Mucosa of rectum (tissue), 2 donors: ENCODE results near the gene FASTKD2.

Experiments
- H3K27ac ChIP-seq, 2 donors: one replicate each; pipeline ENCODE4 v1.7.0; 2013; ENCODE audit warnings: inconsistent platforms in 2 of 2, low read depth in 2 of 2, low read length in 2 of 2
- H3K27me3 ChIP-seq, 2 donors: one replicate each; pipeline ENCODE4 v1.7.0; 2013; ENCODE audit warnings: low read length in 2 of 2; ENCODE audit not compliant: control insufficient read depth in 2 of 2, insufficient read depth in 2 of 2
- H3K36me3 ChIP-seq, 2 donors: one replicate each; pipeline ENCODE4 v1.7.0; 2013; ENCODE audit warnings: low read length in 2 of 2; ENCODE audit not compliant: control insufficient read depth in 2 of 2, insufficient read depth in 2 of 2
- H3K4me1 ChIP-seq, 2 donors: one replicate each; pipeline ENCODE4 v1.7.0; 2013; ENCODE audit warnings: low read length in 2 of 2, mild to moderate bottlenecking in 1 of 2; ENCODE audit not compliant: control insufficient read depth in 2 of 2, insufficient read depth in 2 of 2
- H3K4me3 ChIP-seq, 2 donors: one replicate each; pipeline ENCODE4 v1.7.0; 2013; ENCODE audit warnings: low read length in 2 of 2
- H3K9ac ChIP-seq, 2 donors: one replicate each; pipeline ENCODE4 v1.7.0; 2013; ENCODE audit warnings: low read length in 2 of 2, low read depth in 1 of 2, mild to moderate bottlenecking in 1 of 2
- H3K9me3 ChIP-seq, 2 donors: one replicate each; pipeline ENCODE4 v1.7.0; 2013; ENCODE audit warnings: low read length in 2 of 2; ENCODE audit not compliant: control insufficient read depth in 2 of 2
- donor health status: healthy.
- donor health status: Normal muscosa, but diverticular disease.

Gene FASTKD2

DNA sequence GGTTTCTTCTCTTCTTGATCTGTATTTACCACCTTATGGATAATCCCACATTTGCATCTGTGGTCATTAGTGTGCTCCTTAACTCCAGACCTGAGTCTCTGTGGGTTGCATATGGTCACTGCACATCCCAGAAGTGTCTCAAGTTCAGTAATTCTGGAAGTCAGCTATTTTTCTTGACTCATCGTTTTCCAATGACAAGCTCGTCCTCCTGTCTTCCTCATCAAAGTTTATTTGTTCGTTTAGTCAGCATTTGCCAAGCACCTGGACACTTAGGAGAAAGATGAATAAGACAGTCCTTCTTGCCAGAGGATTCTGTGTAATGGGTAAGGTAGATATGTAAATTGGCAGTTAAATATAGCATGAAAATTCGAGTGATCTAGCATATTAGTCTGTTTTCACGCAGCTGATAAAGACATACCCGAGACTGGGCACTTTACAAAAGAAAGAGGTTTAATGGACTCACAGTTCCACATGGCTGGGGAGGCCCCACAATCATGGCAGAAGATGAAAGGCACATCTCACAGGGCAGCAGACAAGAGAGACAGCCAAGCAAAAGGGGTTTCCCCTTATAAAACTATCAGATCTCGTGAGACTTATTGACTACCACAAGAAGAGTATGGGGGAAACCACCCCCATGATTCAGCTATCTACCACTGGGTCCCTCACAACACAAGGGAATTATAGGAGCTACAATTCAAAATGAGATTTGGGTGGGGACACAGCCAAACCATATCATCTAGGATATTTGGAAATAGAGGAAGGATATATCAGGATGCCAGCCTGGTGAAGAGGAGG, 19.4 kb downstream of the FASTKD2 start:
- no peaks in the 10 kb centered on the region for H3K27me3 ChIP-seq
- H3K36me3 ChIP-seq: peaks cover 42 to 61% of the 10 kb centered on the region in 2 donors
- no peak overlapping the region for H3K4me3 ChIP-seq
- no peak overlapping the region for H3K9ac ChIP-seq
- no peaks in the 10 kb centered on the region for H3K9me3 ChIP-seq
- no peaks in the 10 kb centered on the region for H3K4me1 ChIP-seq
- no peak overlapping the region for H3K27ac ChIP-seq

DNA sequence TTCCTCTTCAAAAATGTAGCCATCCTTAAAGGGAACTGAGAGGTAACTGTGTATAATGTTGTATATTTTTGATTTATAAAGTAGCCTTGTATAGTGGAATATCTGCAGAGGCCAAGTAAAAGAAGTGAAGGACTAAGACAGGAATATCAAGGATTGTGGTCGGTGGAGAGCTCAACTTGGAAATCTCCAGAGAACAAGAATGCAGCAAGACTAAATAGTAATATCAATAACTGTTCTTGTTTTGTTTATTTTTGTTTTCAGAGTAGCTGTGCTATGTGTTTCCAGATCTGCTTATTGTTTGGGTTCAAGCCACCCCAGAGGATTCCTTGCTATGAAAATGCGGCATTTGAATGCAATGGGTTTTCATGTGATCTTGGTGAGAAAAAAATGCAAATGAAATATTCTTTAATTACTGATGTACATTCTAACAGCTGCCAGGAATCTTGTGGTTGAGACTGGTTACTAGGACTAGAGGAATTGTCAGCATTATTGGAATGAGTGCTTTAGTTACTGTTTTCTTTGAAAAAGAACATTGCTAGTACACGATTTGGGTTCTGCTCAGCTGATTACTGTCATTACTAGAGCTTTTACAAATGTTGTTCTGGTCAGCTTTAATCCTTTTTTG, 25.0 kb downstream of the FASTKD2 start:
- H3K9me3 ChIP-seq: no peaks in the 10 kb centered on the region
- peaks cover 35 to 59% of the 10 kb centered on the region in 2 donors for H3K36me3 ChIP-seq
- H3K4me3 ChIP-seq: no peak overlapping the region
- H3K9ac ChIP-seq: no peak overlapping the region
- H3K27ac ChIP-seq: no peak overlapping the region
- no peaks in the 10 kb centered on the region for H3K4me1 ChIP-seq
- H3K27me3 ChIP-seq: no peaks in the 10 kb centered on the region

DNA sequence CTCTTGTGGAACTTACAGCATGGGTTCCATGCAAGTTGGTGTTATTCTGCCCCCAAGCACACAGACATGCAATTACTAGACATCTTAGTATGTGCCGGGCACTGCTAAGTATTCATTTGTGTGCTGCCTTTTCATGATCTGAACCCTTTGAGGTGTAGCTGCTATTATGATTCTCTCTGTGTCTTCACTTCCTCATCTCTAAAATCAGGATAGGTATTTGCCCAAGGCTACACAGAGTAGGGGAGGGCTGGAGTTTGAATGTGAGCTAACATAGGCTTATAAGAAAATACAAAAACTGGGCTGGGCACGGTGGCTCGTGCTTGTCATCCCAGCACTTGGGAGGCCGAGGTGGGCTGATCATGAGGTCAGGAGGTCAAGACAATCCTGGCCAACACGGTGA, 27.2 kb downstream of the FASTKD2 start:
- Histone ChIP-seq H3K36me3 (peaks cover 31 to 46% of the 10 kb centered on the region in 2 donors), H3K27ac (no peak overlapping the region), H3K9ac (no peak overlapping the region), H3K4me1 (no peaks in the 10 kb centered on the region), H3K27me3 (no peaks in the 10 kb centered on the region), H3K9me3 (no peaks in the 10 kb centered on the region), H3K4me3 (no peak overlapping the region)

DNA sequence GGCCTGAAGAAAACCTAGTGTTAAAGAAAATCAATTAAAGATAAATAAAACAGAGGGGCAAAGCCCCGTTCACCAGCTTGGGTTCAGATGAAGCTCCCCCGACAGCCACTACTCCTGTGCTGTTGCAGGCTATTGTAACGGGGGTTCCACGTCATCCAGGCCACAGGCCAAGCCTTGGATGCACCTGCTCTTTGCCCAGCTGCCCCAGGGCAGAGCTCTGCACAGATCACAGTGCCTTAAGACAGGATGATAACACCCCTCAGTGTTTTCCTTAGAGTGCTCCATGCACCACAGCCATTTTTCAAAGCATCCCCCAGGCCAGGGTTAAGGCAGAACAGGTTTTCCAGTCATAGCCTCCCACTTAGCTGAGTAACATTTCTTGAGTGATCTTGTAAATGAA, 32.0 kb downstream of the FASTKD2 start:
- Histone ChIP-seq H3K27me3 (no peaks in the 10 kb centered on the region), H3K36me3 (peaks cover 7 to 9% of the 10 kb centered on the region in 2 donors), H3K4me1 (peaks cover 0 to 3% of the 10 kb centered on the region in 2 donors), H3K27ac (no peak overlapping the region), H3K9ac (no peak overlapping the region), H3K9me3 (no peaks in the 10 kb centered on the region), H3K4me3 (no peak overlapping the region)

DNA sequence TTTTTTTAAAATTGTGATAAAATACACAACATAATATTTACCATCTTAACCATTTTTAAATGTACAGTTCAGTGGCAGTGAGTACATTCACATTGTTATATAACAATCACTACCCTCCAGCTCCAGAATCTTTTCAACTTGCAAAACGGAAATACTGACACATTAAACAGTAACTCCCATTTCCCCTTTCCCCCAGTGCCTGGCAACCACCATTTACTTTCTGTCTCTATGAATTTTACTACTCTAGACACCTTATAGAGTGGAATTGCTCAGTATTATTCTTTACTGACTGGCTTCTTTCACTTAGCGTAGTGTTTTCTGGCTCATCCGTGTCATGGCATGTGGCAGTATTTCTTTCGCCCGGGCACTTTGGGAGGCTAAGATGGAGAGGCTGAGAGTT, 32.6 kb downstream of the FASTKD2 start:
- Histone ChIP-seq H3K9ac (no peak overlapping the region), H3K36me3 (peaks cover 5 to 7% of the 10 kb centered on the region in 2 donors), H3K4me1 (peaks cover 0 to 3% of the 10 kb centered on the region in 2 donors), H3K27me3 (no peaks in the 10 kb centered on the region), H3K4me3 (no peak overlapping the region), H3K27ac (no peak overlapping the region), H3K9me3 (no peaks in the 10 kb centered on the region)

DNA sequence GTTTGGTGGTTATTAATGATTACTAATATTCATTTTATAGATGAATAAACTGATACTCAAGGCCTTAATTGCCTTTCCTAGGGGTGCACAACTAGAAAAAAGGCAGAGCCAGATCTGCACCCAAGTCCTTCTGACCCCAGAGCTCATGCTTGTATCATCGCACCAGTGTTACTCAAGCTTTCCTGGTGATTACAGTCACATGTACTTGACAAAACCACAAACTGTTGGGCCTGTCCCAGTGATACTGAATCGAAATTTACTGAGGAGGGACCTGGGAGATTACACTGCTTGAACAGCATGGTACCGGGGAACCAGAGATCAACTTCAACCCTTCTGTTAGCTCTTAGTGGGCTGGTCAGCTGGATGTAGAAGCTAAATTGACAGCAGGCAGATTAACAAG, 33.7 kb downstream of the FASTKD2 start:
- Histone ChIP-seq H3K9me3 (no peaks in the 10 kb centered on the region), H3K27me3 (no peaks in the 10 kb centered on the region), H3K4me3 (no peak overlapping the region), H3K9ac (no peak overlapping the region), H3K4me1 (peaks cover 0 to 3% of the 10 kb centered on the region in 2 donors), H3K27ac (no peak overlapping the region), H3K36me3 (peaks cover 2 to 7% of the 10 kb centered on the region in 2 donors)

DNA sequence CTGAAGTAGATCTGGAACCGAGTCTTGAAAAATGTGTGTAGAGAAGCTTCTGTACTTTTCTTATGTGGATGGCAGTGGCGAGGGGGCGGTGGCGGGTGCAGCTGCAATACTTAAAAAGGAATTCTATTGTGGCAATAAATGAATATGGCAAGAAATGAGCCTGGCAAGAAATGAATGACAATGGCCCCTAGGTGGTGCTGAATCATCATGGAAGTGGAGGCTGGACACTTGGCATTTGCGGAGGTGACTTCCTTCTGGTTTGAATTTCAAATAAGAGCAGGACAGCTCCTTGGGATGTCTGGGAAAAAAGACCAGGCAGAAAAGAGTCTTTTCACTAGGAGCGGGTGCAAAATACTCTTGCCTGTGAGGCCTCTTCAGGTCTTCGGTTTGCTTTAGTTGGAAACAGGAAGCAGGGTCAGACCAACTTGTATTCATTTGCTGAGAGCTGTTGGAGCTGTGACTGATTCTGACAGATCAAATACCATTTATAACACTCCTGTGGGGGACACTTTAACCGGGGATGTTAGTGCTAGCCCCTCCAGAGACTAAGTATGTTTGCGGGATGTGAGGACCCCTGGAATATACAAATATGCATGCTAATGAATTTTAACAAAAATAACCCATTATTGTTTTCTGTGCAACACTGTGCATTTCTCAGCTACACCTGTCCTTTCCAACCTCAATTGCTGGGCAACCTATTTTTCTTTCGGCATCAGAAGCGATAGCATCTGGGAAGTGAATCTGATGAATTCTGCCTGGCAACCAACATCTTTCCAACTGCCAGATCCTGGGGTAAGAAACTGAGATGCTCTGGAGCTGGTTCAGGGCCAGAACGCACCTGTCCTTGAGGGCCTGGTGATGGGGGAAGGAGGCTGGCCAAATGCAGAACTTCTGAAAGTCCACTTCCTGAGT, 35.4 kb downstream of the FASTKD2 start:
- Histone ChIP-seq H3K27ac (no peak overlapping the region), H3K4me1 (peaks cover 0 to 3% of the 10 kb centered on the region in 2 donors), H3K27me3 (no peaks in the 10 kb centered on the region), H3K9me3 (no peaks in the 10 kb centered on the region), H3K36me3 (peaks cover 0 to 2% of the 10 kb centered on the region in 2 donors), H3K9ac (no peak overlapping the region), H3K4me3 (peak overlapping the region in 1 of 2 donors; percentile 56)

DNA sequence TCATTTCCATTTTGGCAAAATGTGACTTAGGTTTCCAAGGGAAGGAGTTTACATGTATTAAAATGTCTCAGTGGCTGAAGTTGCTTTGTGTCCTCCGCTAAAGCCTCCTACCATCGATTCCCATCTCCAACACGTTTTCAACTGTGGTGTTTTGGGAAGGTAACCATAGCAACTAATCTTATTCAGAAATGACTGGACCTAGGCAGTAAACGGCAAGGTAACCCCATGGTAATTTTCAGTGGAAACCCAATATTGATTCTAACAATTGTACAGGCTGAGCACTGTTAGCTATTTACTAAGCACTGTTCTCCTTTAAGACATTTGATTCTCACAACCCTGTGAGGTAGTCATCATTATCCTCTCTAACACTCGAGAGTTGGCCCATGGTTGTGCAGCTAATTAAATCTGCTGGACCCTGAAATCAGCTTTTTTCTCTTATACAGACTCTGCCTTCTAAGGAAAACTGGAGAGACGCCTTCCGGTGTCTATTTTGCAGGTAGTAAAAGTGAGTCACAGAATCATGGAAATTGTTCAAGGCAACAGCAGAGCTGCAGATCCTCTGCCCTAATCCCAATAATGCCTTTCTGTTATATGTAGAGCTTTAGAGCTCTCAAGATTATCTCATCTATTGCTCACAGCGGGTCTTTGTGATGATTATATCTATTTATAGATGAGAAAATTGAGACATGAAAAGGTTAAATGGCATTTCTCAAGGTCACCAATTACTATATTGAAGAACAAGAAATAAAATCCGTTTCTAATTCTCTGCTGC, 36.2 kb downstream of the FASTKD2 start:
- Histone ChIP-seq H3K4me3 (no peak overlapping the region), H3K27ac (no peak overlapping the region), H3K9me3 (no peaks in the 10 kb centered on the region), H3K27me3 (no peaks in the 10 kb centered on the region), H3K4me1 (peaks cover 0 to 3% of the 10 kb centered on the region in 2 donors), H3K9ac (no peak overlapping the region), H3K36me3 (no peaks in the 10 kb centered on the region)

DNA sequence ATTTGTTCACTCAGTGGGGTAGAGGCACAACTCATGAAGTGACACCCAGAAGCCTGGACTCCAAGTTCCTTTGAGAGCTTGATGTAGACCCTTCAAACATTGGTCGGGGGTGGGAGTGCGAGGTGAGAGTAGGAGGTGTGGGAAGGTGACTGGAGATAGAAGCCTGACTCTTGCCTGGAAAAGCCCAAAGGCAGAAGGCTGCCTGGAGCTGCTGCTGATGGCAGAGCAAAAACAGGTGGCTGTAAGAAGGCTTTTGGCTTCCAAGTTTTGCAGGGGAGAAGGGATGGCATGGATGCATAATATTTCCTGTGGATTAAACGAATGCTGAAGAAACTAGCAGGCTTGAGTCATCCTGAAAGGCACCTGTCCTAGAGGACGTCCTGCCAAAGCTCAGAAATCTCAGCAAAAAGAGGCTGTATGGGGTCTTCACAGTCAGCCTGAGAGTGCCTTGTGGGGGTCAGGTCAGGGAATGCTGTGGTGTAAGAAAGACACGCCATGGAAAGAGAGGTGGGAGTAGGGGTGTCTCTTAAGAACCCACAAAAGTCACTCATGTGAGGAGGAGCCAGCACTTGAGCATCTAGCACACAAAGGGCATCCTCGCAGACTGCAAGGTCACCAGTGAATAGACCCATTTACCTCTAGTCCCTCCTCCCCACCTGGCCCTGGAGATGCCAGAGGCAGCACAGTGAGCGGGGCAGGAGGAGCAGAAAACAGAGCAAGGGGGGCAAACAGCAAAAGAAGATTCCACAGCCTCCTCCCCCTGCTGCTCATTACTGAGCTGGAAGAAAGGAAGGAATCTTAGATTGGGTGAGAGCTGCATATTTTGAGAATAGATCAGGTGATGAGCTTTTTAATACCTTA, 37.5 kb downstream of the FASTKD2 start:
- Histone ChIP-seq H3K4me3 (no peak overlapping the region), H3K36me3 (no peaks in the 10 kb centered on the region), H3K9me3 (no peaks in the 10 kb centered on the region), H3K27me3 (no peaks in the 10 kb centered on the region), H3K27ac (no peak overlapping the region), H3K4me1 (peaks cover 0 to 3% of the 10 kb centered on the region in 2 donors), H3K9ac (no peak overlapping the region)
